ENCODE measurements around the gene PRF1. TPM values are rescaled to one million over a fixed set of nuclear protein-coding genes. Genes with fewer than 3 reads are reported as not detected.
A peak's percentile ranks its signal among the peaks of the same experiment; 100 is the strongest.

The PRF1 gene
- polyA plus RNA-seq, 4 donors, result 0.87 to 2.4 (median 1.6) TPM

DNA sequence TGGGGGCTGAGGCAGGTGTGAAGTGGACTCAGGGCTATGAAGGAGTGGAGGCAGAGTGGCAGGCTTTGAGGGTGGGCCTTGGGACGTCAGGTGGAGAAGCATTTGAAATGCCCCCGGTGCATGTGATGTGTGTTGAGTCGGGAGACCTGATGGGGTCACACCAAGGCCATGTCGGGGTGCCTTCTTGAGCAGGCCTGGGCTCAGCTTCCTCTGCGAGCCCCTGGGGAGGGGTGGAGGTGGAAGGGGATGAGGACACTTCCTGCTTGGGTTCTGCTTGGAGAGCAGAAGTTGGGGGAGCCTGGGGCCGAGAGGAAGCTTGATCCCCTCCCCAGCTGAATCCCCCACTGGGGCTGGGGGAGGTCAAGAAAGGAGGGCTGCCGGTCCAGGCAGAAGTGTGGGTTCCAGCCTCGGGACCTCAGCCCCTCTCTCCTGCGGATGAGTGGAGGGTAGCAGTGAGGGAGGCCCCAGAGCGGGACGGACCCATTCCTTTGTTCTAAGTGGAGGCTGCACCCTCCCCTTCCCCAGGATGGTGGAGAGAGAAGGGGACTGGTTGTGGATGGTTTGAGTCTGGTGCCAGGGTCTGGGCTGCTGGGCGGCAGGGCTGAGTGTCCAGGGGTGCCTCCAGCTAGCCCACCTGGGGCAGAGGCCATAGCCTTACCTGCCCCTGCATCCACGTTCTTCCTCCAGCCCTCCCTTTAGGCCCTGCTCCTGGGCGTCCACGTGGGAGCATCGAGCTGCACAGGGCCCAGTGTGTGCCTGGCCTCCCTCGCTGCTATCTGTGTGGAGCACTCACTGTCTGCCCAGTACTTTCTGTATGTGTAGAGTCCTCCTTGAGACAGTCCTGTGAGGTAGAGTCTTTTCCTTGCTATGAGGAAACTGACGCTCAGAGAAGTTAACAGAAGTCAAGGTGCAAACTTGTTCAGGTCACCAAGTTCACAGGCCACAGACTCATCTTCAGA, 36.7 kb downstream of the PRF1 start:
- no peaks in the 10 kb centered on the region for H3K9me3 ChIP-seq (ENCODE audit: control insufficient read depth in 2 of 2, insufficient read depth in 1 of 2, low read depth in 1 of 2, low read length in 1 of 2)
- WGBS, 3 donors, result 79 to 88% (median 88%) methylated on average over 18 of the region's 18 CpGs
- DNase-seq, result no peak
- no peak overlapping the region for H3K4me3 ChIP-seq (ENCODE audit: low read depth in 1 of 3, low read length in 3 of 3)
- peaks cover 0 to 5% (median 0%) of the 10 kb centered on the region in 3 donors for H3K4me1 ChIP-seq (ENCODE audit: control insufficient read depth in 3 of 3, insufficient read depth in 2 of 3, low read depth in 1 of 3, low read length in 2 of 3)
- no peak overlapping the region for H3K27ac ChIP-seq (ENCODE audit: low read depth in 1 of 3, low read length in 2 of 3)
- no peak for FAIRE-seq
- H3K27me3 ChIP-seq (ENCODE audit: control insufficient read depth in 3 of 3, insufficient read depth in 3 of 3, low read length in 3 of 3), result no peaks in the 10 kb centered on the region
- H3K36me3 ChIP-seq (ENCODE audit: control insufficient read depth in 3 of 3, insufficient read depth in 2 of 3, low read depth in 1 of 3, low read length in 3 of 3), result peaks cover 0 to 20% (median 0%) of the 10 kb centered on the region in 3 donors

DNA sequence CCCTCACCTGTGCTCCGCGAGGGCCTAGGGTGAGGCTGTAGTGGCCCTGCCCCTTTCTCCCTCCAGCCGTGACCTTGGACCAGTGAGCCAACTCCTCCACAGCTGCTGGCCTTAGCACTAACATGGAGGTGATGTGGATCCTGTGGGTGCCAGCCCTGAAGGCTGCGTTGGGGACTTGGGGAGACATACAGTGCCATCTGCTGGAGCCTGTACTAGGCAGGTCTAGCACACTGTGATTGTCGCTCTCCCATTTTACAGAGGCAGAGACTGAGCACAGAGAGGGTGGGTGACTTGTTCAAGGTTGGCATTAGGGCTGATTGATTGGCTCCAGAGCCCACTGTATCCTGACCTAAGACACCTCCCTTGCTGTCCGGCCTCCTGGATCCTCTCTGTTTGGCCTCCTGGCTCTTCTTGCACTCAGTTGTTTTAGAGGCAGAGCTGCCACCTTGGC, 37.6 kb downstream of the PRF1 start:
- peaks cover 0 to 7% (median 0%) of the 10 kb centered on the region in 3 donors for H3K4me1 ChIP-seq (ENCODE audit: control insufficient read depth in 3 of 3, insufficient read depth in 2 of 3, low read depth in 1 of 3, low read length in 2 of 3)
- H3K27ac ChIP-seq (ENCODE audit: low read depth in 1 of 3, low read length in 2 of 3), result no peak overlapping the region
- no peaks in the 10 kb centered on the region for H3K9me3 ChIP-seq (ENCODE audit: control insufficient read depth in 2 of 2, insufficient read depth in 1 of 2, low read depth in 1 of 2, low read length in 1 of 2)
- DNase-seq (no peak), FAIRE-seq (no peak)
- H3K36me3 ChIP-seq (ENCODE audit: control insufficient read depth in 3 of 3, insufficient read depth in 2 of 3, low read depth in 1 of 3, low read length in 3 of 3), result peaks cover 0 to 20% (median 0%) of the 10 kb centered on the region in 3 donors
- no peaks in the 10 kb centered on the region for H3K27me3 ChIP-seq (ENCODE audit: control insufficient read depth in 3 of 3, insufficient read depth in 3 of 3, low read length in 3 of 3)
- 74 to 88% (median 87%) methylated on average over 6 of the region's 6 CpGs for WGBS, 3 donors
- H3K4me3 ChIP-seq (ENCODE audit: low read depth in 1 of 3, low read length in 3 of 3), result no peak overlapping the region

DNA sequence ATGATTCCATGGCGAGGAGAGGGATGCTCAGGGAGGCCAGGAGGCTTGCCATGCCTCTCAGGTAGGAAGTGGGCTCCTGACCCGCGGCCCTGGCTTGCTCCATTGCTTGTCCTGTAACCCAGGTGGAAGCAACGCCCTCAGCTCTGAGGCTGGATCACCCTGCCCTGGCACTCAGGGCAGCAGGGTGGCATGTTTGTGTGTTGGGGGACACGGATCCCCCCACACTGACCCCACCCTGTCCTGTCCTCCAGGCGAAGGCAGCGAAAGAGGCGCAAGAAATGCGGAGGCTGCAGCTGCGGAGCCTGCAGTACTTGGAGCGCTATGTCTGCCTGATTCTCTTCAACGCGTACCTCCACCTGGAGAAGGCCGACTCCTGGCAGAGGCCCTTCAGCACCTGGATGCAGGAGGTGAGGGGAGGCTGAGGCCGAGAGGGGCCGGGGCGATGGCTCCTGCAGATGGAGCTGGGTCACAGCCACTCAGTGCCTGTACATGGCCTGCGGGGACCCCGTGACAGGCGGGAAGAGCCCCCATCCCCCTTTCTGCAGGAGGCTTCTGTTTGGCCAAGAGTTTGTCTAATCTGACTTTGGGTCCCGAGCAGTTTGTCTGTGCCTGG, 38.3 kb downstream of the PRF1 start:
- Histone ChIP-seq H3K4me3 (ENCODE audit: low read depth in 1 of 3, low read length in 3 of 3) (no peak overlapping the region), H3K36me3 (ENCODE audit: control insufficient read depth in 3 of 3, insufficient read depth in 2 of 3, low read depth in 1 of 3, low read length in 3 of 3) (peaks cover 0 to 20% (median 0%) of the 10 kb centered on the region in 3 donors), H3K9me3 (ENCODE audit: control insufficient read depth in 2 of 2, insufficient read depth in 1 of 2, low read depth in 1 of 2, low read length in 1 of 2) (no peaks in the 10 kb centered on the region), H3K4me1 (ENCODE audit: control insufficient read depth in 3 of 3, insufficient read depth in 2 of 3, low read depth in 1 of 3, low read length in 2 of 3) (peaks cover 0 to 14% (median 0%) of the 10 kb centered on the region in 3 donors), H3K27me3 (ENCODE audit: control insufficient read depth in 3 of 3, insufficient read depth in 3 of 3, low read length in 3 of 3) (no peaks in the 10 kb centered on the region), H3K27ac (ENCODE audit: low read depth in 1 of 3, low read length in 2 of 3) (no peak overlapping the region)
- FAIRE-seq (no peak), DNase-seq (no peak)
- 88 to 95% (median 91%) methylated on average over 21 of the region's 21 CpGs for WGBS, 3 donors

DNA sequence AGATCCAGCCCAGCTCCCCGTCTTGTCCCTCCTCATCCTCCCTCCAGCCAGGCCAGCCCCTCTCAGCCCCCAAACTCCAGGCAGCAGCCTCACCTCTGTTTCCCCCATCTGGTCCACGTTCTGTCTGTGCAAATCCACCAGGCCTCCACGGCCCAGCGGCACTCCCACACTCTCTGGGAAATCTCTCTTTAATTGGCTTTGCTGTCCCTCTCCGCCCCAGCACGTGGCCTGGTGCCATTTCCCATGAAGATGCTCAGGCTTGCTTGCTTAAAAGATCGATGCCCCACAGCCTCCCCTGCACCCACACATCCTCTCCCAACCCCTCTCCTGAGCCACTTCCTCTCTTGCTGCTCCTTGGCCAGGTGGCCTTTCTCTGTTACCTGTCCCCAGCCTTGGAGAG, 39.3 kb downstream of the PRF1 start:
- H3K4me3 ChIP-seq (ENCODE audit: low read depth in 1 of 3, low read length in 3 of 3), result no peak overlapping the region
- no peak overlapping the region for H3K27ac ChIP-seq (ENCODE audit: low read depth in 1 of 3, low read length in 2 of 3)
- no peaks in the 10 kb centered on the region for H3K9me3 ChIP-seq (ENCODE audit: control insufficient read depth in 2 of 2, insufficient read depth in 1 of 2, low read depth in 1 of 2, low read length in 1 of 2)
- no peak for FAIRE-seq
- H3K27me3 ChIP-seq (ENCODE audit: control insufficient read depth in 3 of 3, insufficient read depth in 3 of 3, low read length in 3 of 3), result no peaks in the 10 kb centered on the region
- peaks cover 0 to 20% (median 0%) of the 10 kb centered on the region in 3 donors for H3K36me3 ChIP-seq (ENCODE audit: control insufficient read depth in 3 of 3, insufficient read depth in 2 of 3, low read depth in 1 of 3, low read length in 3 of 3)
- H3K4me1 ChIP-seq (ENCODE audit: control insufficient read depth in 3 of 3, insufficient read depth in 2 of 3, low read depth in 1 of 3, low read length in 2 of 3), result peaks cover 0 to 20% (median 0%) of the 10 kb centered on the region in 3 donors
- DNase-seq, result no peak
- WGBS, 3 donors, result 68 to 84% (median 76%) methylated on average over 7 of the region's 7 CpGs

DNA sequence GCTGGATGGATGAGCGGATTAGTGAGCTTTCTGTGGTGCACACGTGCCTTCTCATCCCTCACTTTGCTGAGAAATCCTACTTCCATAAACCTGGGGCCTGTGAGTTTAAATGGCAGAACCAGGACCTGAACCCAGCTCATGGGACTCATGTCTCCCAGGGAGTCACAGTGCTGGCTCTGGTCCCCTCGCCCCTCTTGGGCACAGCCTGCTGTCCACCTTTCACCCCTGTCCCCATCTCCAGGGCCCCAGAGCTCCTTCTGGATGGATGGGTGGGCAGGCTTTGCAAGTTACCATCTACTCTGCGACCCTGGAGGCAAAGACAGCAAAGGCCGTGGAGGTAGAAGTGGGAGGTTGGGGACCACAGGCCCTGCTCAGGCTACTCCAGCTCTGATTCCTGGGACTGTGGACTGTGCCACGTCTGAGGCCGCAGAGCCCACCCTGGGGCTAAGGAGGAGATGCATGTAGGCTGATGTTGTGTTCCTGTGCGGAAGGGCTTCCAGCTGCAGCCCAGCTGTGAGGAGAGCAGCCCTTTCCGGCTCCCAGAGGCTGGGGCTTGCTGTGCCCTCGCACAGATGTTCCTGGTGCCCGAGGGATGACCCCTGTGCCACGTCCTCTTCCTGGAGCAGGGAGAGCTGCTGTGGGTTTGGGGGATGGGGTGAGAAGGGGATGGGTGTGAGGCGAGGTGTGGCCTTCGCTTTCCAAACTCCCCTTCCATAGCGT, 40.3 kb downstream of the PRF1 start:
- FAIRE-seq, result no peak
- H3K36me3 ChIP-seq (ENCODE audit: control insufficient read depth in 3 of 3, insufficient read depth in 2 of 3, low read depth in 1 of 3, low read length in 3 of 3), result peaks cover 0 to 20% (median 0%) of the 10 kb centered on the region in 3 donors
- 86 to 92% (median 88%) methylated on average over 15 of the region's 15 CpGs for WGBS, 3 donors

DNA sequence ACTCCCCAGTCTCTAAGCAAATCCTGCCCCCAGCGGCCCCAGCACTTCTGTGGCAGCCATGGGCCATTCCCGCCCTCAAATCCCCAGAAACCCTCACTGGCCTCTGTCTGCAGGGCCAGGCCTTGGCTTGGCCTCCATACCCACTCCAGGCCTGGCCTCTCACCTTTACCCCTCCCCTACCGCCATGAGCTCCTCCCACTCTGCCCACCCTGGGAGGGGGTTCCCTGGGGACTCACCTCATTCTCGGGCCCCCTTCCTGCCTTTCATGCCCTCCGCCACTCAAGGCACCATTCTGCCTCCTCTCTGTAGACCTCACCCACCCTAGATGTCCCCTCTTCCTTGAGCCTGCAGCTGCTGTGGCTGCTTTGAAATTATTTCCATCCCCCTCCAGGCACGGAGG, 41.0 kb downstream of the PRF1 start:
- no peak for DNase-seq
- Histone ChIP-seq H3K4me3 (ENCODE audit: low read depth in 1 of 3, low read length in 3 of 3) (no peak overlapping the region), H3K9me3 (ENCODE audit: control insufficient read depth in 2 of 2, insufficient read depth in 1 of 2, low read depth in 1 of 2, low read length in 1 of 2) (no peaks in the 10 kb centered on the region), H3K27ac (ENCODE audit: low read depth in 1 of 3, low read length in 2 of 3) (peak overlapping the region in 1 of 3 donors; percentile 34), H3K27me3 (ENCODE audit: control insufficient read depth in 3 of 3, insufficient read depth in 3 of 3, low read length in 3 of 3) (no peaks in the 10 kb centered on the region), H3K36me3 (ENCODE audit: control insufficient read depth in 3 of 3, insufficient read depth in 2 of 3, low read depth in 1 of 3, low read length in 3 of 3) (peaks cover 0 to 22% (median 0%) of the 10 kb centered on the region in 3 donors), H3K4me1 (ENCODE audit: control insufficient read depth in 3 of 3, insufficient read depth in 2 of 3, low read depth in 1 of 3, low read length in 2 of 3) (peaks cover 0 to 20% (median 0%) of the 10 kb centered on the region in 3 donors)
- WGBS, 3 donors, result 72 to 79% (median 76%) methylated on average over 6 of the region's 6 CpGs
- FAIRE-seq, result no peak

More for the DNA sequence above, 40.3 kb downstream of the PRF1 start:
- Histone ChIP-seq H3K4me3 (ENCODE audit: low read depth in 1 of 3, low read length in 3 of 3) (no peak overlapping the region), H3K4me1 (ENCODE audit: control insufficient read depth in 3 of 3, insufficient read depth in 2 of 3, low read depth in 1 of 3, low read length in 2 of 3) (peaks cover 0 to 20% (median 0%) of the 10 kb centered on the region in 3 donors), H3K27ac (ENCODE audit: low read depth in 1 of 3, low read length in 2 of 3) (peak overlapping the region in 1 of 3 donors; percentile 34), H3K9me3 (ENCODE audit: control insufficient read depth in 2 of 2, insufficient read depth in 1 of 2, low read depth in 1 of 2, low read length in 1 of 2) (no peaks in the 10 kb centered on the region), H3K27me3 (ENCODE audit: control insufficient read depth in 3 of 3, insufficient read depth in 3 of 3, low read length in 3 of 3) (no peaks in the 10 kb centered on the region)
- DNase-seq, result no peak

DNA sequence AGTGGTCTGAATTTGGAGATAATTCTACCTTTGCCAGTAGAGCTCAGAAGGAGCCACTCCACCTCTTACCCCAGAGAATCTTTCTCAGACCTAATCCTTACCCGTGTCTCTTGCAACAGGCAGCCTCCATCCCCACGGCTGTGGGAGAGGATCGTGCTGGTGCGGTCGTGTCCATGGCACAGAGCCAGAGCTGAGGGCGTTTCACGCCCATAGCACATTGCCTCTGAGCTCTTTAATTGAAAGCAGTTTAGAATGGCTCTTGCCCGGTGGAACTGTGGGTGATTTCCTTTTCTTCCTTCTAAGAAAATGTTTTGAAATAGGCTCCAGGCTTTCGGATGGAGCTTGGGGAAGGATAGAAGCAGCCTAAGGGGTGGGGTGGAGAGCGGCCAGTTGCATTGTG, 41.5 kb downstream of the PRF1 start:
- DNase-seq, result no peak

DNA sequence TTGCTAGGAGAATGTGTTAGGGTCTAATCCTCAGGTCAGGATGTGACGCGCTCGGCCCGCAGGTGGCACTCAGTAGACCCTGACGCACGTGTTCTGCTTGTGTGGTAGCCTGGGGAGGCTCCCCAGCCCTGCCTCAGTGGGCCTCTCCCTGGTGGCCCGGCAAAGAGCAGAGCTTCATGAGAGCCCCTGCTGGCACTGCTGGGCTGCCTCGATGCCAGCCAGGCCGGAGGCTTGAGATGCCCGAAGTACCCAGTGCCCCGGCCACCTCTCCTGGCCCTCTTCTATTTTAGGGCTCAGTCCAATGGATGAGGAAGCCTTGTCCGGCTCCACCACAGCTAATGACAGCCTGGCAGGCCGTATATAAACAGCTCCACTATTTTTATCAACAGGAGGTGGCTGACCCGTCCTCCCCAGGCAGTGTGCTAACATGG, 42.0 kb downstream of the PRF1 start:
- Histone ChIP-seq H3K4me1 (ENCODE audit: control insufficient read depth in 3 of 3, insufficient read depth in 2 of 3, low read depth in 1 of 3, low read length in 2 of 3) (peaks cover 0 to 20% (median 0%) of the 10 kb centered on the region in 3 donors), H3K36me3 (ENCODE audit: control insufficient read depth in 3 of 3, insufficient read depth in 2 of 3, low read depth in 1 of 3, low read length in 3 of 3) (peaks cover 0 to 18% (median 0%) of the 10 kb centered on the region in 3 donors), H3K4me3 (ENCODE audit: low read depth in 1 of 3, low read length in 3 of 3) (no peak overlapping the region), H3K9me3 (ENCODE audit: control insufficient read depth in 2 of 2, insufficient read depth in 1 of 2, low read depth in 1 of 2, low read length in 1 of 2) (no peaks in the 10 kb centered on the region), H3K27ac (ENCODE audit: low read depth in 1 of 3, low read length in 2 of 3) (no peak overlapping the region), H3K27me3 (ENCODE audit: control insufficient read depth in 3 of 3, insufficient read depth in 3 of 3, low read length in 3 of 3) (no peaks in the 10 kb centered on the region)
- WGBS, 3 donors, result 79 to 81% (median 80%) methylated on average over 14 of the region's 14 CpGs
- DNase-seq (no peak), FAIRE-seq (no peak)

More for the DNA sequence above, 41.5 kb downstream of the PRF1 start:
- Histone ChIP-seq H3K9me3 (ENCODE audit: control insufficient read depth in 2 of 2, insufficient read depth in 1 of 2, low read depth in 1 of 2, low read length in 1 of 2) (no peaks in the 10 kb centered on the region), H3K36me3 (ENCODE audit: control insufficient read depth in 3 of 3, insufficient read depth in 2 of 3, low read depth in 1 of 3, low read length in 3 of 3) (peaks cover 0 to 21% (median 0%) of the 10 kb centered on the region in 3 donors), H3K27ac (ENCODE audit: low read depth in 1 of 3, low read length in 2 of 3) (no peak overlapping the region), H3K4me1 (ENCODE audit: control insufficient read depth in 3 of 3, insufficient read depth in 2 of 3, low read depth in 1 of 3, low read length in 2 of 3) (peaks cover 0 to 20% (median 0%) of the 10 kb centered on the region in 3 donors), H3K27me3 (ENCODE audit: control insufficient read depth in 3 of 3, insufficient read depth in 3 of 3, low read length in 3 of 3) (no peaks in the 10 kb centered on the region), H3K4me3 (ENCODE audit: low read depth in 1 of 3, low read length in 3 of 3) (no peak overlapping the region)
- FAIRE-seq, result no peak
- 37 to 51% (median 51%) methylated on average over 10 of the region's 10 CpGs for WGBS, 3 donors

Measured in small intestine (tissue), 7 donors.